Liver (tissue), 9 donors: ENCODE measurements around the gene KLC4. TPM values are rescaled to one million over a fixed set of nuclear protein-coding genes. Genes with fewer than 3 reads are reported as not detected.
A peak's percentile ranks its signal among the peaks of the same experiment; 100 is the strongest.

ENCODE experiments used
- DNase-seq: peaks from one replicate; pipeline ENCODE4 v3.0.0-alpha.2; 2017; ENCODE audit warnings: low spot score
- H3K27ac ChIP-seq, 2 donors: one replicate each; pipeline ENCODE4 v1.7.0; 2013; ENCODE audit warnings: inconsistent platforms in 2 of 2, low read length in 2 of 2, control low read depth in 1 of 2, low read depth in 1 of 2, mild to moderate bottlenecking in 1 of 2
- H3K27me3 ChIP-seq, 4 donors: one replicate each; pipeline versions ENCODE4 v1.6.1 to v1.7.0; 2013; ENCODE audit warnings: low read length in 3 of 4, inconsistent platforms in 1 of 4, mild to moderate bottlenecking in 1 of 4, moderate library complexity in 1 of 4; ENCODE audit not compliant: control insufficient read depth in 4 of 4, insufficient read depth in 4 of 4
- H3K36me3 ChIP-seq, 4 donors: one replicate each; pipeline versions ENCODE4 v1.6.1 to v1.7.0; 2013; ENCODE audit warnings: low read length in 3 of 4, mild to moderate bottlenecking in 3 of 4, low read depth in 1 of 4, moderate library complexity in 1 of 4; ENCODE audit not compliant: control insufficient read depth in 4 of 4, insufficient read depth in 3 of 4
- H3K4me1 ChIP-seq, 4 donors: one replicate each; pipeline versions ENCODE4 v1.6.1 to v1.7.0; 2013; ENCODE audit warnings: low read length in 3 of 4, mild to moderate bottlenecking in 3 of 4, moderate library complexity in 1 of 4; ENCODE audit not compliant: control insufficient read depth in 4 of 4, insufficient read depth in 4 of 4
- H3K4me3 ChIP-seq, 3 donors: one replicate each; pipeline versions ENCODE4 v1.6.1 to v1.7.0; 2013; ENCODE audit warnings: low read length in 3 of 3, control low read depth in 1 of 3, low read depth in 1 of 3, mild to moderate bottlenecking in 1 of 3
- H3K9ac ChIP-seq, 2 donors: one replicate each; pipeline ENCODE4 v1.7.0; 2013; ENCODE audit warnings: low read length in 2 of 2, mild to moderate bottlenecking in 2 of 2, moderate library complexity in 2 of 2, control low read depth in 1 of 2, low read depth in 1 of 2
- H3K9me3 ChIP-seq, 4 donors: one replicate each; pipeline versions ENCODE4 v1.6.1 to v1.7.0; 2013; ENCODE audit warnings: low read length in 3 of 4; ENCODE audit not compliant: control insufficient read depth in 4 of 4
- ATF3 ChIP-seq: IDR thresholded peaks from 2 replicates; pipeline ENCODE4 v1.6.1; 2016; ENCODE audit warnings: antibody characterized with exemption
- EGR1 ChIP-seq, 2 donors: IDR thresholded peaks; 2 replicates each; pipeline ENCODE4 v1.6.1; 2016 to 2018; ENCODE audit warnings: antibody characterized with exemption in 2 of 2, low read depth in 2 of 2
- FOXA2 ChIP-seq: IDR thresholded peaks from 2 replicates; pipeline ENCODE4 v1.6.1; 2016; ENCODE audit warnings: antibody characterized with exemption
- GABPA ChIP-seq, 2 donors: IDR thresholded peaks in 1 of 2; conservative IDR thresholded peaks in 1 of 2; 2 replicates each; pipeline ENCODE4 v1.6.1; 2016; ENCODE audit warnings: antibody characterized with exemption in 2 of 2, mild to moderate bottlenecking in 1 of 2, moderate library complexity in 1 of 2
- HNF4G ChIP-seq: IDR thresholded peaks from 2 replicates; pipeline ENCODE4 v1.6.1; 2016; ENCODE audit warnings: antibody characterized with exemption
- MAX ChIP-seq: IDR thresholded peaks from 2 replicates; pipeline ENCODE4 v1.6.1; 2016; ENCODE audit warnings: antibody characterized with exemption
- NR2F2 ChIP-seq: IDR thresholded peaks from 2 replicates; pipeline ENCODE4 v1.6.1; 2016; ENCODE audit warnings: antibody characterized with exemption
- RAD21 ChIP-seq, 2 donors: IDR thresholded peaks; 2 replicates each; pipeline ENCODE4 v1.6.1; 2016; ENCODE audit warnings: antibody characterized with exemption in 2 of 2, mild to moderate bottlenecking in 2 of 2
- REST ChIP-seq: IDR thresholded peaks from 2 replicates; pipeline ENCODE4 v1.6.1; 2016; ENCODE audit warnings: antibody characterized with exemption, mild to moderate bottlenecking
- RXRA ChIP-seq, 2 donors: IDR thresholded peaks; 2 replicates each; pipeline ENCODE4 v1.6.1; 2017 to 2018; ENCODE audit warnings: antibody characterized with exemption in 2 of 2, mild to moderate bottlenecking in 1 of 2
- SP1 ChIP-seq: IDR thresholded peaks from 2 replicates; pipeline ENCODE4 v1.6.1; 2018; ENCODE audit warnings: antibody characterized with exemption, mild to moderate bottlenecking
- TAF1 ChIP-seq: conservative IDR thresholded peaks from 2 replicates; pipeline ENCODE4 v1.6.1; 2016; ENCODE audit warnings: antibody characterized with exemption, mild to moderate bottlenecking
- YY1 ChIP-seq: IDR thresholded peaks from 2 replicates; pipeline ENCODE4 v1.6.1; 2016; ENCODE audit warnings: antibody characterized with exemption, mild to moderate bottlenecking
- ZBTB33 ChIP-seq: IDR thresholded peaks from 2 replicates; pipeline ENCODE4 v1.6.1; 2016; ENCODE audit warnings: antibody characterized with exemption
- WGBS: extraction: QIAGEN DNeasy Blood & Tissue Kit; methylation state at CpG from one replicate; pipeline ENCODE4 v1.1.7; 2013; 5-methylcytosine and 5-hydroxymethylcytosine counted together
- polyA plus RNA-seq, 2 donors: library from polyadenylated mRNA; stranded (reverse) in 1 of 2; unstranded in 1 of 2; fragments of 200-250 nt in 1 of 2; fragments of >200 nt in 1 of 2; fragmentation: Nextera tagmentation in 1 of 2; extraction: Ambion mirVana in 1 of 2; gene quantifications; one replicate each; pipeline versions ENCODE4 v1.2.1 to v1.2.3, GENCODE V29; 2013 to 2015
- total RNA-seq, 2 donors: library from RNA; depleted of rRNA; stranded (reverse); fragments of >200 nt; gene quantifications; one replicate each; pipeline ENCODE4 v1.2.3, GENCODE V29; 2014
- donor health status: healthy.
- donor health status: healthy.
- donor health status: healthy.
- donor health status: healthy.
- donor health status: healthy.

The KLC4 gene
- total and polyA plus RNA-seq, 4 donors, result 33.2 to 97.0 (median 45.9) TPM

GRCh38 chr6:43075670-43076463 is 16.4 kb downstream of the KLC4 start, which contains the start of gene PTK7 (continued):
- TF ChIP-seq NR2F2, result no peak
- TF ChIP-seq RAD21 (IDR thresholded peaks at IDR 0.05), result no peak
- no peak for TF ChIP-seq ZBTB33

GRCh38 chr6:43076464-43077332 is 17.3 kb downstream of the KLC4 start:
- Histone ChIP-seq H3K9ac (no peak overlapping the region), H3K4me3 (peak overlapping the region in 2 of 3 donors; percentile 39 to 51), H3K27me3 (no peaks in the 10 kb centered on the region), H3K9me3 (no peaks in the 10 kb centered on the region), H3K4me1 (peaks cover 4 to 16% (median 7%) of the 10 kb centered on the region in 4 donors), H3K27ac (no peak overlapping the region), H3K36me3 (peaks cover 4 to 29% (median 22%) of the 10 kb centered on the region in 4 donors)
- TF ChIP-seq REST (no peak), ATF3 (no peak), HNF4G (no peak)
- no peak for DNase-seq
- WGBS, result 28% methylated on average over 72 of the region's 72 CpGs

- H3K27me3 ChIP-seq, result no peaks in the 10 kb centered on the region
- H3K4me3 ChIP-seq, result peak overlapping the region in 1 of 3 donors; percentile 51
- H3K27ac ChIP-seq, result no peak overlapping the region
- DNase-seq, result no peak
- no peaks in the 10 kb centered on the region for H3K9me3 ChIP-seq
- WGBS, result 66% methylated on average over 8 of the region's 8 CpGs
- TF ChIP-seq GABPA (IDR thresholded peaks at IDR 0.05 in 1 of 2, conservative IDR thresholded peaks at IDR 0.05 in 1 of 2) (no peak), REST (no peak), ZBTB33 (no peak), RXRA (IDR thresholded peaks at IDR 0.05) (no peak), YY1 (no peak), MAX (no peak), RAD21 (IDR thresholded peaks at IDR 0.05) (no peak), NR2F2 (no peak), SP1 (no peak), TAF1 (no peak), FOXA2 (no peak), EGR1 (IDR thresholded peaks at IDR 0.05; ENCODE audit: low read depth in 2 of 2) (no peak)
- peaks cover 4 to 22% (median 15%) of the 10 kb centered on the region in 4 donors for H3K36me3 ChIP-seq
- peaks cover 4 to 16% (median 7%) of the 10 kb centered on the region in 4 donors for H3K4me1 ChIP-seq
- no peak overlapping the region for H3K9ac ChIP-seq
Measured at GRCh38 chr6:43077333-43077809, 17.9 kb downstream of the KLC4 start.
